H9 (cell line): ENCODE results near the gene DOCK1. TPM values are rescaled to one million over a fixed set of nuclear protein-coding genes. Genes with fewer than 3 reads are reported as not detected.

ENCODE experiments used
- DNase-seq: peaks from one replicate; pipeline ENCODE4 v3.0.0-alpha.2; 2017
- H2AFZ ChIP-seq: one replicate; pipeline ENCODE4 v1.6.1; 2013; ENCODE audit warnings: mild to moderate bottlenecking, low read length, control low read depth, moderate library complexity
- H2AK5ac ChIP-seq: 2 replicates; pipeline ENCODE4 v1.6.1; 2013; ENCODE audit warnings: low read length, control low read depth, mixed read lengths; ENCODE audit not compliant: insufficient read length
- H2BK120ac ChIP-seq: one replicate; pipeline ENCODE4 v1.6.1; 2013; ENCODE audit warnings: low read depth, mild to moderate bottlenecking, low read length, control low read depth, inconsistent platforms; ENCODE audit not compliant: poor library complexity, severe bottlenecking
- H2BK12ac ChIP-seq: 2 replicates; pipeline ENCODE4 v1.6.1; 2013; ENCODE audit warnings: low read length, control low read depth, mixed read lengths, low read depth; ENCODE audit not compliant: insufficient read length
- H2BK15ac ChIP-seq: 2 replicates; pipeline ENCODE4 v1.6.1; 2013; ENCODE audit warnings: low read depth, low read length, control low read depth
- H2BK20ac ChIP-seq: one replicate; pipeline ENCODE4 v1.6.1; 2013; ENCODE audit warnings: low read depth, mild to moderate bottlenecking, low read length, control low read depth, inconsistent platforms; ENCODE audit not compliant: poor library complexity, severe bottlenecking
- H2BK5ac ChIP-seq: 2 replicates; pipeline ENCODE4 v1.6.1; 2013; ENCODE audit warnings: low read length, control low read depth, mixed read lengths; ENCODE audit not compliant: insufficient read length
- H3K14ac ChIP-seq: 2 replicates; pipeline ENCODE4 v1.6.1; 2013; ENCODE audit warnings: low read length, control low read depth; ENCODE audit not compliant: insufficient read depth
- H3K18ac ChIP-seq: 2 replicates; pipeline ENCODE4 v1.6.1; 2013; ENCODE audit warnings: low read depth, mild to moderate bottlenecking, mixed read lengths, low read length, control low read depth; ENCODE audit not compliant: insufficient read length
- H3K23ac ChIP-seq: 2 replicates; pipeline ENCODE4 v1.6.1; 2013; ENCODE audit warnings: low read length, control low read depth, mixed read lengths, low read depth; ENCODE audit not compliant: insufficient read length
- H3K23me2 ChIP-seq: 2 replicates; pipeline ENCODE4 v1.6.1; 2013; ENCODE audit warnings: low read depth, mild to moderate bottlenecking, mixed read lengths, low read length, control low read depth; ENCODE audit not compliant: insufficient read length, poor library complexity, severe bottlenecking
- H3K27ac ChIP-seq: 2 replicates; pipeline ENCODE4 v1.5.1; 2013; ENCODE audit warnings: low read length, control low read depth, mixed read lengths, low read depth; ENCODE audit not compliant: insufficient read length
- H3K27me3 ChIP-seq: 2 replicates; pipeline ENCODE4 v1.6.1; 2013; ENCODE audit warnings: low read length, control low read depth, inconsistent platforms; ENCODE audit not compliant: insufficient read depth
- H3K4ac ChIP-seq: 2 replicates; pipeline ENCODE4 v1.6.1; 2013; ENCODE audit warnings: low read depth, mild to moderate bottlenecking, control low read depth, inconsistent platforms, low read length, moderate library complexity
- H3K4me1 ChIP-seq: 2 replicates; pipeline ENCODE4 v1.6.1; 2013; ENCODE audit warnings: low read length, control low read depth, inconsistent platforms; ENCODE audit not compliant: insufficient read depth
- H3K4me2 ChIP-seq: 2 replicates; pipeline ENCODE4 v1.6.1; 2013; ENCODE audit warnings: low read length, control low read depth, mixed read lengths; ENCODE audit not compliant: insufficient read length, insufficient read depth
- H3K56ac ChIP-seq: 2 replicates; pipeline ENCODE4 v1.6.1; 2013; ENCODE audit warnings: low read depth, mild to moderate bottlenecking, mixed read lengths, low read length, control low read depth; ENCODE audit not compliant: insufficient read length
- H3K79me1 ChIP-seq: 2 replicates; pipeline ENCODE4 v1.6.1; 2013; ENCODE audit warnings: low read depth, mild to moderate bottlenecking, moderate library complexity, low read length, control low read depth, inconsistent platforms; ENCODE audit not compliant: insufficient read depth, poor library complexity, severe bottlenecking
- H3K79me2 ChIP-seq: 2 replicates; pipeline ENCODE4 v1.6.1; 2013; ENCODE audit warnings: low read length, control low read depth, inconsistent platforms; ENCODE audit not compliant: insufficient read depth
- H3K9ac ChIP-seq: 2 replicates; pipeline ENCODE4 v1.6.1; 2013; ENCODE audit warnings: low read length, control low read depth, mixed read lengths; ENCODE audit not compliant: insufficient read length; ENCODE audit errors: extremely low read depth
- H3K9me3 ChIP-seq: one replicate; pipeline ENCODE4 v1.6.1; 2013; ENCODE audit warnings: low read depth, low read length, inconsistent platforms; ENCODE audit not compliant: control insufficient read depth
- H3T11ph ChIP-seq: one replicate; pipeline ENCODE4 v1.6.1; 2013; ENCODE audit warnings: mild to moderate bottlenecking, low read length, control low read depth, inconsistent platforms
- H4K20me1 ChIP-seq: one replicate; pipeline ENCODE4 v1.6.1; 2013; ENCODE audit not compliant: control insufficient read depth, insufficient read length, insufficient read depth
- H4K5ac ChIP-seq: 2 replicates; pipeline ENCODE4 v1.6.1; 2013; ENCODE audit warnings: low read depth, mild to moderate bottlenecking, mixed read lengths, low read length, control low read depth; ENCODE audit not compliant: insufficient read length
- H4K8ac ChIP-seq: replicated peaks from 2 replicates; pipeline ENCODE4 v1.6.1; 2013; ENCODE audit warnings: low read length, control low read depth, mixed read lengths, low read depth; ENCODE audit not compliant: insufficient read length
- H4K91ac ChIP-seq: 2 replicates; pipeline ENCODE4 v1.6.1; 2013; ENCODE audit warnings: low read depth, mild to moderate bottlenecking, moderate library complexity, mixed read lengths, low read length, control low read depth; ENCODE audit not compliant: insufficient read length
- H3K27ac Mint-ChIP-seq, 3 experiments: 2 replicates in 2 of 3; 3 replicates in 1 of 3; pipeline ENCODE4 v1.8.0; 2020 to 2021; ENCODE audit warnings: mixed read lengths in 3 of 3, mild to moderate bottlenecking in 1 of 3, moderate library complexity in 1 of 3
- H3K27me3 Mint-ChIP-seq: 2 replicates; pipeline ENCODE4 v1.8.0; 2021; ENCODE audit warnings: low read depth, mild to moderate bottlenecking, moderate library complexity, mixed read lengths
- H3K36me3 Mint-ChIP-seq, 3 experiments: 2 replicates in 2 of 3; 3 replicates in 1 of 3; pipeline ENCODE4 v1.8.0; 2020 to 2021; ENCODE audit warnings: low read depth in 3 of 3, mixed read lengths in 3 of 3; ENCODE audit not compliant: insufficient read depth in 1 of 3
- H3K4me1 Mint-ChIP-seq, 2 experiments: 2 replicates each; pipeline ENCODE4 v1.8.0; 2020; ENCODE audit warnings: mixed read lengths in 2 of 2
- H3K4me3 Mint-ChIP-seq, 2 experiments: 2 replicates in 1 of 2; 3 replicates in 1 of 2; pipeline ENCODE4 v1.8.0; 2020 to 2021; ENCODE audit warnings: mild to moderate bottlenecking in 2 of 2, mixed read lengths in 2 of 2, moderate library complexity in 1 of 2
- H3K9me3 Mint-ChIP-seq, 2 experiments: 2 replicates in 1 of 2; 3 replicates in 1 of 2; pipeline ENCODE4 v1.8.0; 2020; ENCODE audit warnings: mild to moderate bottlenecking in 2 of 2, mixed read lengths in 2 of 2, moderate library complexity in 1 of 2
- WGBS: extraction: QIAGEN DNeasy Blood & Tissue Kit; methylation state at CpG from one replicate; pipeline ENCODE4 v1.1.7; 2013; ENCODE audit warnings: missing lambda C conversion rate, low lambda C conversion rate, mixed read lengths; ENCODE audit not compliant: insufficient read length; ENCODE audit errors: extremely low coverage; 5-methylcytosine and 5-hydroxymethylcytosine counted together
- total RNA-seq: library from RNA; stranded (reverse); gene quantifications from 2 replicates; pipeline ENCODE4 v1.2.1, GENCODE V29; 2021
- TF ChIP-seq, protein P1 (sequence below): fragments of 200-600 bp; sonication (generic); conservative IDR thresholded peaks from 3 replicates; pipeline ENCODE4 v1.8.0; 2021; ENCODE audit warnings: antibody characterized with exemption, mild to moderate bottlenecking

The DOCK1 gene
- total RNA-seq, 1 experiment from 2014 or later, result 57.0 TPM

GRCh38 chr10:127159648-127160245, 254.5 kb downstream of the DOCK1 start:
- no peak overlapping the region for H3K27ac ChIP-seq
- H2BK120ac ChIP-seq, result no peak overlapping the region
- Mint-ChIP-seq H3K4me3 (no peak overlapping the region), H3K4me1 (peaks cover 0 to 8% of the 10 kb centered on the region in 2 experiments; a peak in 2 of 4 replicates), H3K9me3 (no peaks in the 10 kb centered on the region), H3K36me3 (no peaks in the 10 kb centered on the region; a peak in 1 of 7 replicates), H3K27me3 (no peaks in the 10 kb centered on the region), H3K27ac (peak overlapping the region in 1 of 3 experiments; percentile 69; a peak in 1 of 7 replicates)
- no peak overlapping the region for H3K23ac ChIP-seq
- H4K91ac ChIP-seq, result no peak overlapping the region
- no peak overlapping the region for H2BK15ac ChIP-seq
- no peak overlapping the region for H3K14ac ChIP-seq
- no CpG with 5 or more reads among the region's 13 CpGs for WGBS
- no peak overlapping the region for H2BK20ac ChIP-seq
- H2BK12ac ChIP-seq, result no peak overlapping the region
- no peaks in the 10 kb centered on the region for H3K4me1 ChIP-seq
- H3K79me1 ChIP-seq, result no peaks in the 10 kb centered on the region
- no peak overlapping the region for H3K18ac ChIP-seq
- no peaks in the 10 kb centered on the region for H4K20me1 ChIP-seq
- no peaks in the 10 kb centered on the region for H3K23me2 ChIP-seq
- no peaks in the 10 kb centered on the region for H3K79me2 ChIP-seq
- no peaks in the 10 kb centered on the region for H3K27me3 ChIP-seq
- H2AK5ac ChIP-seq, result no peak overlapping the region
- DNase-seq, result no peak
- H3K4ac ChIP-seq, result no peak overlapping the region
- H3K56ac ChIP-seq, result no peak overlapping the region
- no peak overlapping the region for H4K8ac ChIP-seq
- H3K4me2 ChIP-seq, result no peak overlapping the region
- H2AFZ ChIP-seq, result no peak overlapping the region
- H3K9me3 ChIP-seq, result no peaks in the 10 kb centered on the region
- no peak overlapping the region for H3T11ph ChIP-seq
- no peak overlapping the region for H3K9ac ChIP-seq
- TF ChIP-seq, protein P1, sequence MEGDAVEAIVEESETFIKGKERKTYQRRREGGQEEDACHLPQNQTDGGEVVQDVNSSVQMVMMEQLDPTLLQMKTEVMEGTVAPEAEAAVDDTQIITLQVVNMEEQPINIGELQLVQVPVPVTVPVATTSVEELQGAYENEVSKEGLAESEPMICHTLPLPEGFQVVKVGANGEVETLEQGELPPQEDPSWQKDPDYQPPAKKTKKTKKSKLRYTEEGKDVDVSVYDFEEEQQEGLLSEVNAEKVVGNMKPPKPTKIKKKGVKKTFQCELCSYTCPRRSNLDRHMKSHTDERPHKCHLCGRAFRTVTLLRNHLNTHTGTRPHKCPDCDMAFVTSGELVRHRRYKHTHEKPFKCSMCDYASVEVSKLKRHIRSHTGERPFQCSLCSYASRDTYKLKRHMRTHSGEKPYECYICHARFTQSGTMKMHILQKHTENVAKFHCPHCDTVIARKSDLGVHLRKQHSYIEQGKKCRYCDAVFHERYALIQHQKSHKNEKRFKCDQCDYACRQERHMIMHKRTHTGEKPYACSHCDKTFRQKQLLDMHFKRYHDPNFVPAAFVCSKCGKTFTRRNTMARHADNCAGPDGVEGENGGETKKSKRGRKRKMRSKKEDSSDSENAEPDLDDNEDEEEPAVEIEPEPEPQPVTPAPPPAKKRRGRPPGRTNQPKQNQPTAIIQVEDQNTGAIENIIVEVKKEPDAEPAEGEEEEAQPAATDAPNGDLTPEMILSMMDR, result no peak
- H4K5ac ChIP-seq, result no peak overlapping the region
- no peak overlapping the region for H2BK5ac ChIP-seq
